SK-N-SH (cell line): ENCODE data around the gene DAPK3. TPM values are rescaled to one million over a fixed set of nuclear protein-coding genes. Genes with fewer than 3 reads are reported as not detected.

Experiments
- CTCF ChIA-PET: fragments of 300-600, 350-600 bp; formaldehyde crosslinking; extraction: SDS; loops from one replicate; lab custom pipeline; 2021; lab: Yijun Ruan, JAX
- POLR2A ChIA-PET: fragments of 350-600 bp; sonication (Branson Sonifier 250); formaldehyde crosslinking; extraction: SDS; loops from one replicate; lab custom pipeline; 2020; ENCODE audit warnings: antibody characterized with exemption, inconsistent platforms; lab: Yijun Ruan, JAX
- DNase-seq: peaks from one replicate; pipeline ENCODE4 v3.0.0; 2012
- H2AFZ ChIP-seq: fragments of 200-600 bp; sonication (generic); 2 replicates; pipeline ENCODE4 v1.8.1; 2016; ENCODE audit warnings: antibody characterized with exemption, mild to moderate bottlenecking, low read depth
- H3F3A ChIP-seq: fragments of 200-600 bp; sonication (generic); replicated peaks from 2 replicates; pipeline ENCODE3; 2016; ENCODE audit warnings: antibody characterized with exemption, mild to moderate bottlenecking; ENCODE audit not compliant: insufficient read depth
- H3K27ac ChIP-seq, 2 experiments: fragments of 200-500 bp in 1 of 2; fragments of 200-600 bp in 1 of 2; sonication (Bioruptor generic) in 1 of 2; sonication (generic), shearing (Covaris generic) in 1 of 2; 2 replicates each; pipeline versions ENCODE4 v1.5.1 to v1.6.1; 2014 to 2016; ENCODE audit warnings: low read depth in 2 of 2, inconsistent platforms in 1 of 2, low read length in 1 of 2, mild to moderate bottlenecking in 1 of 2, mixed read lengths in 1 of 2
- H3K27me3 ChIP-seq: fragments of 200-600 bp; sonication (generic), shearing (Covaris generic); 2 replicates; pipeline ENCODE4 v1.6.1; 2016; ENCODE audit warnings: mixed run types; ENCODE audit not compliant: insufficient read depth
- H3K36me3 ChIP-seq, 2 experiments: fragments of 200-500 bp in 1 of 2; fragments of 200-600 bp in 1 of 2; sonication (Bioruptor generic) in 1 of 2; sonication (generic) in 1 of 2; replicated peaks in 1 of 2; 2 replicates each; pipeline versions ENCODE3 to v1.5.1; 2014 to 2016; ENCODE audit warnings: low read length in 1 of 2, mild to moderate bottlenecking in 1 of 2; ENCODE audit not compliant: insufficient read depth in 2 of 2, control insufficient read depth in 1 of 2
- H3K4me1 ChIP-seq, 2 experiments: fragments of 200-500 bp in 1 of 2; fragments of 200-600 bp in 1 of 2; sonication (Bioruptor generic) in 1 of 2; sonication (generic), shearing (Covaris generic) in 1 of 2; 2 replicates each; pipeline versions ENCODE4 v1.5.1 to v1.6.1; 2014 to 2016; ENCODE audit warnings: low read depth in 1 of 2, low read length in 1 of 2, mixed run types in 1 of 2; ENCODE audit not compliant: insufficient read depth in 2 of 2, control insufficient read depth in 1 of 2
- H3K4me2 ChIP-seq: fragments of 200-600 bp; sonication (generic), shearing (Covaris generic); 2 replicates; pipeline ENCODE4 v1.6.1; 2017; ENCODE audit warnings: mixed run types
- H3K4me3 ChIP-seq, 2 experiments: fragments of 200-500 bp in 1 of 2; fragments of 200-600 bp in 1 of 2; sonication (Bioruptor generic) in 1 of 2; sonication (generic), shearing (Covaris generic) in 1 of 2; 2 replicates each; pipeline versions ENCODE4 v1.5.1 to v1.8.1; 2014 to 2016; ENCODE audit warnings: low read depth in 2 of 2, inconsistent platforms in 1 of 2, low read length in 1 of 2, mild to moderate bottlenecking in 1 of 2, mixed read lengths in 1 of 2, moderate library complexity in 1 of 2
- H3K79me2 ChIP-seq: fragments of 200-600 bp; sonication (generic); 2 replicates; pipeline ENCODE4 v1.8.1; 2017; ENCODE audit warnings: mild to moderate bottlenecking; ENCODE audit not compliant: insufficient read depth
- H3K9ac ChIP-seq: fragments of 200-600 bp; sonication (generic); 2 replicates; pipeline ENCODE4 v1.6.1; 2017; ENCODE audit warnings: mixed run types
- H3K9me2 ChIP-seq: fragments of 200-600 bp; sonication (generic); 2 replicates; pipeline ENCODE4 v1.6.1; 2017; ENCODE audit warnings: mixed run types
- H3K9me3 ChIP-seq: fragments of 200-600 bp; sonication (generic); 2 replicates; pipeline ENCODE4 v1.6.1; 2017; ENCODE audit warnings: mixed run types, mild to moderate bottlenecking, moderate library complexity
- H4K20me1 ChIP-seq: fragments of 200-600 bp; sonication (generic); 2 replicates; pipeline ENCODE4 v1.6.1; 2017; ENCODE audit warnings: mild to moderate bottlenecking, mixed run types; ENCODE audit not compliant: insufficient read depth
- CHD2 ChIP-seq: fragments of 150-350 bp; IDR thresholded peaks from 2 replicates; pipeline ENCODE4 v1.6.1; 2018; ENCODE audit warnings: low read length; ENCODE audit not compliant: partially characterized antibody
- CTCF ChIP-seq: fragments of 200-600 bp; sonication (generic); IDR thresholded peaks from 2 replicates; pipeline ENCODE4 v1.6.1; 2017; ENCODE audit warnings: antibody characterized with exemption, mild to moderate bottlenecking, moderate library complexity
- EP300 ChIP-seq, 2 experiments: IDR thresholded peaks; 2 replicates each; pipeline versions ENCODE4 v1.4.0 to v1.6.1; 2012; ENCODE audit warnings: borderline replicate concordance in 1 of 2, low read depth in 1 of 2, low read length in 1 of 2
- EZH2phosphoT487 ChIP-seq: fragments of 200-600 bp; sonication (generic); IDR thresholded peaks from 2 replicates; pipeline ENCODE4 v1.6.1; 2017; ENCODE audit warnings: low read depth, mixed run types, mild to moderate bottlenecking, antibody characterized with exemption, moderate library complexity, borderline replicate concordance
- FOXJ3 ChIP-seq: sonication (generic); formaldehyde crosslinking; IDR thresholded peaks from 2 replicates; pipeline ENCODE4 v1.5.1; 2020; ENCODE audit warnings: mild to moderate bottlenecking, missing genetic modification reagents
- JUND ChIP-seq: IDR thresholded peaks from 2 replicates; pipeline ENCODE4 v1.4.0; 2012
- NRF1 ChIP-seq: IDR thresholded peaks from 2 replicates; pipeline ENCODE4 v1.6.1; 2012; ENCODE audit warnings: low read depth, mild to moderate bottlenecking, low read length
- RAD21 ChIP-seq: IDR thresholded peaks from 2 replicates; pipeline ENCODE4 v1.6.1; 2012; ENCODE audit warnings: mild to moderate bottlenecking, low read length
- RCOR1 ChIP-seq: fragments of 150-350 bp; IDR thresholded peaks from 2 replicates; pipeline ENCODE4 v1.6.1; 2017; ENCODE audit warnings: antibody characterized with exemption, low read length
- RXRA ChIP-seq: IDR thresholded peaks from 2 replicates; pipeline ENCODE4 v1.4.0; 2012; ENCODE audit warnings: low read depth, mild to moderate bottlenecking, borderline replicate concordance
- SMC3 ChIP-seq: IDR thresholded peaks from 2 replicates; pipeline ENCODE4 v1.6.1; 2012; ENCODE audit warnings: low read depth, low read length, improper control_type of control experiment
- TAF1 ChIP-seq: IDR thresholded peaks from 2 replicates; pipeline ENCODE4 v1.6.1; 2012; ENCODE audit warnings: low read depth, mild to moderate bottlenecking, low read length, moderate library complexity, borderline replicate concordance
- TCF12 ChIP-seq: IDR thresholded peaks from 2 replicates; pipeline ENCODE4 v1.4.0; 2012
- USF1 ChIP-seq: IDR thresholded peaks from 2 replicates; pipeline ENCODE4 v1.4.0; 2012; ENCODE audit warnings: low read depth, borderline replicate concordance
- WGBS: methylation state at CpG from one replicate; pipeline ENCODE4 v1.1.6; 2017; ENCODE audit warnings: low lambda C conversion rate; 5-methylcytosine and 5-hydroxymethylcytosine counted together
- polyA plus RNA-seq, 3 experiments: library from polyadenylated mRNA; depleted of rRNA; stranded (reverse); fragments of >200 nt; gene quantifications; 2 replicates each; pipeline ENCODE4 v1.2.3, GENCODE V29; 2012

DAPK3 gene
- polyA plus RNA-seq, 1 of the 3 experiments (the other 2 are of a cell fraction), result 142 TPM

- peaks cover 0 to 12% of the 10 kb centered on the region in 2 experiments; a peak in 2 of 4 replicates for H3K4me1 ChIP-seq
- H3K9me3 ChIP-seq, result no peaks in the 10 kb centered on the region
- H4K20me1 ChIP-seq, result no peaks in the 10 kb centered on the region
- H3F3A ChIP-seq, result peaks cover 12% of the 10 kb centered on the region
- H3K9me2 ChIP-seq, result no peaks in the 10 kb centered on the region
- no peak overlapping the region for H3K27ac ChIP-seq
- DNase-seq, result no peak
- no peaks in the 10 kb centered on the region for H3K27me3 ChIP-seq
- TF ChIP-seq NRF1 (no peak), USF1 (no peak), JUND (no peak), FOXJ3 (no peak), RXRA (no peak), CHD2 (no peak), RCOR1 (no peak), EP300 (IDR thresholded peaks at IDR 0.05; ENCODE audit: borderline replicate concordance in 1 of 2, low read depth in 1 of 2, low read length in 1 of 2) (no peak), EZH2phosphoT487 (no peak), RAD21 (no peak)
- TF ChIP-seq, all 33 proteins: peak for 0
- Histone ChIP-seq H3K4me2 (no peak overlapping the region), H3K4me3 (no peak overlapping the region), H3K9ac (no peak overlapping the region), H3K79me2 (no peaks in the 10 kb centered on the region), H3K36me3 (no peaks in the 10 kb centered on the region), H2AFZ (peak overlapping the region; percentile 96)
- CTCF ChIA-PET, result interaction anchor here (0.8 to 1.3 kb wide), 3 partner anchors 147 to 211 kb away, joined by 3 to 5 read pairs (median 3); no protein-coding TSS in a partner anchor
- POLR2A ChIA-PET, result interaction anchor here (1.1 kb wide), 1 partner anchor 16 kb away, joined by 5 read pairs; the partner anchor contains the start of gene PIAS4
- WGBS, result 89% methylated on average over 3 of the region's 3 CpGs
Observed at GRCh38 chr19:3990815-3991117, 19.9 kb upstream of the DAPK3 start.

- Histone ChIP-seq H2AFZ (peak overlapping the region; percentile 76; the same call in 1 of the 2 replicates), H3K27ac (peak overlapping the region in 1 of 2 experiments; percentile 12; a peak in 1 of 4 replicates)
- TF ChIP-seq RCOR1, result 0 out of 2 replicates have a peak, but pooled peaks have one; percentile 6
- TF ChIP-seq SMC3, result 0 out of 2 replicates have a peak, but pooled peaks have one; percentile 28
- 0 out of 2 replicates have a peak, but pooled peaks have one; percentile 18 for TF ChIP-seq USF1
- TF ChIP-seq TCF12, result no peak
- no peak for TF ChIP-seq TAF1
- no peak for TF ChIP-seq FOXJ3
- peak; percentile 95 for TF ChIP-seq NRF1
- TF ChIP-seq CTCF, result peak; percentile 81
- peak; percentile 33; the same call in 1 of the 2 replicates for TF ChIP-seq RAD21
Observed at GRCh38 chr19:3987619-3988371, 16.9 kb upstream of the DAPK3 start.

More at GRCh38 chr19:3987619-3988371, 16.9 kb upstream of the DAPK3 start:
- Histone ChIP-seq H3K9me2 (no peaks in the 10 kb centered on the region), H3K9me3 (no peaks in the 10 kb centered on the region), H3K4me2 (peak overlapping the region; percentile 89), H3K27me3 (no peaks in the 10 kb centered on the region), H4K20me1 (peaks cover 24% of the 10 kb centered on the region), H3K9ac (no peak overlapping the region; the same call in 1 of the 2 replicates), H3K36me3 (peaks cover 16 to 19% of the 10 kb centered on the region in 2 experiments), H3F3A (peaks cover 27% of the 10 kb centered on the region), H3K79me2 (peaks cover 25% of the 10 kb centered on the region), H3K4me1 (peaks cover 11 to 29% of the 10 kb centered on the region in 2 experiments), H3K4me3 (peak overlapping the region; percentile 30 to 31; a peak in 3 of 4 replicates)
- 12% methylated on average over 30 of the region's 30 CpGs for WGBS
- peak; percentile 87 for DNase-seq
- ChIA-PET POLR2A (interaction anchor here (0.6 to 1.4 kb wide), 10 partner anchors 8 to 225 kb away, joined by 3 to 15 read pairs (median 4); partner anchors contain the start of genes DAPK3, MRPL54 and ZBTB7A), CTCF (interaction anchor here (0.5 to 2.3 kb wide), 31 partner anchors 8 to 671 kb away, joined by 3 to 38 read pairs (median 3); partner anchors contain the start of genes DAPK3, MRPL54 and PIAS4)
